GM23338 (cell line): ENCODE data around the gene DCPS.

Source experiments
- NANOG ChIP-seq: IDR thresholded peaks from 2 replicates; pipeline ENCODE4 v1.6.1; 2016; ENCODE audit warnings: antibody characterized with exemption, borderline replicate concordance
- TF ChIP-seq, protein P1 (sequence below), 2 experiments: fragments of 200-600 bp in 1 of 2; sonication (generic) in 1 of 2; conservative IDR thresholded peaks; 2 replicates each; pipeline versions ENCODE4 v1.5.1 to v1.6.1; 2016 to 2017; ENCODE audit warnings: antibody characterized with exemption in 2 of 2, low read depth in 2 of 2, mild to moderate bottlenecking in 2 of 2, moderate library complexity in 1 of 2
- TF ChIP-seq, protein P2 (sequence below): IDR thresholded peaks from one replicate; pipeline ENCODE4 v1.6.1; 2018; ENCODE audit warnings: antibody characterized with exemption; ENCODE audit not compliant: unreplicated experiment

DNA sequence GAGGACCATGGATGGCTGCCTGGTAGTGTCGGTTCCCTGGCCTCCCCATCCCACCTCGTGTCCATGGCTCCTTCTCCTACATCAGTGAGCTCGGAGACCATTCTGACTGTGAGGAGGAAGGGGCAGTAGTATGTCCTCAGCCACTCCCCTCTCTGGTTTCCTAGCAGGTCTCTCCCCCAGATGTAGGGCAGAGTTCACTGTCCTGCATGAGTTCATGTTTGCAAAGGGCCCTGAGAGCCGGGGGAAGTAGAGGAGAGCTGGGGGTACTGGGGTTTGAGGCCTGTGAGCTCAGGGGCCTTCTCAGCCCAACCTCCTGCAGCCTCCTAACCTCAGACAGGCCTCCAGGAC is 33.2 kb downstream of the DCPS start:
- TF ChIP-seq, protein P1, sequence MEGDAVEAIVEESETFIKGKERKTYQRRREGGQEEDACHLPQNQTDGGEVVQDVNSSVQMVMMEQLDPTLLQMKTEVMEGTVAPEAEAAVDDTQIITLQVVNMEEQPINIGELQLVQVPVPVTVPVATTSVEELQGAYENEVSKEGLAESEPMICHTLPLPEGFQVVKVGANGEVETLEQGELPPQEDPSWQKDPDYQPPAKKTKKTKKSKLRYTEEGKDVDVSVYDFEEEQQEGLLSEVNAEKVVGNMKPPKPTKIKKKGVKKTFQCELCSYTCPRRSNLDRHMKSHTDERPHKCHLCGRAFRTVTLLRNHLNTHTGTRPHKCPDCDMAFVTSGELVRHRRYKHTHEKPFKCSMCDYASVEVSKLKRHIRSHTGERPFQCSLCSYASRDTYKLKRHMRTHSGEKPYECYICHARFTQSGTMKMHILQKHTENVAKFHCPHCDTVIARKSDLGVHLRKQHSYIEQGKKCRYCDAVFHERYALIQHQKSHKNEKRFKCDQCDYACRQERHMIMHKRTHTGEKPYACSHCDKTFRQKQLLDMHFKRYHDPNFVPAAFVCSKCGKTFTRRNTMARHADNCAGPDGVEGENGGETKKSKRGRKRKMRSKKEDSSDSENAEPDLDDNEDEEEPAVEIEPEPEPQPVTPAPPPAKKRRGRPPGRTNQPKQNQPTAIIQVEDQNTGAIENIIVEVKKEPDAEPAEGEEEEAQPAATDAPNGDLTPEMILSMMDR (conservative IDR thresholded peaks at IDR 0.05; ENCODE audit: low read depth in 2 of 2) = no peak
- TF ChIP-seq, protein P2, sequence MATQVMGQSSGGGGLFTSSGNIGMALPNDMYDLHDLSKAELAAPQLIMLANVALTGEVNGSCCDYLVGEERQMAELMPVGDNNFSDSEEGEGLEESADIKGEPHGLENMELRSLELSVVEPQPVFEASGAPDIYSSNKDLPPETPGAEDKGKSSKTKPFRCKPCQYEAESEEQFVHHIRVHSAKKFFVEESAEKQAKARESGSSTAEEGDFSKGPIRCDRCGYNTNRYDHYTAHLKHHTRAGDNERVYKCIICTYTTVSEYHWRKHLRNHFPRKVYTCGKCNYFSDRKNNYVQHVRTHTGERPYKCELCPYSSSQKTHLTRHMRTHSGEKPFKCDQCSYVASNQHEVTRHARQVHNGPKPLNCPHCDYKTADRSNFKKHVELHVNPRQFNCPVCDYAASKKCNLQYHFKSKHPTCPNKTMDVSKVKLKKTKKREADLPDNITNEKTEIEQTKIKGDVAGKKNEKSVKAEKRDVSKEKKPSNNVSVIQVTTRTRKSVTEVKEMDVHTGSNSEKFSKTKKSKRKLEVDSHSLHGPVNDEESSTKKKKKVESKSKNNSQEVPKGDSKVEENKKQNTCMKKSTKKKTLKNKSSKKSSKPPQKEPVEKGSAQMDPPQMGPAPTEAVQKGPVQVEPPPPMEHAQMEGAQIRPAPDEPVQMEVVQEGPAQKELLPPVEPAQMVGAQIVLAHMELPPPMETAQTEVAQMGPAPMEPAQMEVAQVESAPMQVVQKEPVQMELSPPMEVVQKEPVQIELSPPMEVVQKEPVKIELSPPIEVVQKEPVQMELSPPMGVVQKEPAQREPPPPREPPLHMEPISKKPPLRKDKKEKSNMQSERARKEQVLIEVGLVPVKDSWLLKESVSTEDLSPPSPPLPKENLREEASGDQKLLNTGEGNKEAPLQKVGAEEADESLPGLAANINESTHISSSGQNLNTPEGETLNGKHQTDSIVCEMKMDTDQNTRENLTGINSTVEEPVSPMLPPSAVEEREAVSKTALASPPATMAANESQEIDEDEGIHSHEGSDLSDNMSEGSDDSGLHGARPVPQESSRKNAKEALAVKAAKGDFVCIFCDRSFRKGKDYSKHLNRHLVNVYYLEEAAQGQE = no peak
- TF ChIP-seq NANOG = no peak
